ENCODE results near the gene CDC42EP5. TPM values are rescaled to one million over a fixed set of nuclear protein-coding genes. Genes with fewer than 3 reads are reported as not detected.

CDC42EP5 gene
- polyA plus RNA-seq, 1 of the 3 experiments (the other 2 are of a cell fraction), result 13.5 TPM

DNA sequence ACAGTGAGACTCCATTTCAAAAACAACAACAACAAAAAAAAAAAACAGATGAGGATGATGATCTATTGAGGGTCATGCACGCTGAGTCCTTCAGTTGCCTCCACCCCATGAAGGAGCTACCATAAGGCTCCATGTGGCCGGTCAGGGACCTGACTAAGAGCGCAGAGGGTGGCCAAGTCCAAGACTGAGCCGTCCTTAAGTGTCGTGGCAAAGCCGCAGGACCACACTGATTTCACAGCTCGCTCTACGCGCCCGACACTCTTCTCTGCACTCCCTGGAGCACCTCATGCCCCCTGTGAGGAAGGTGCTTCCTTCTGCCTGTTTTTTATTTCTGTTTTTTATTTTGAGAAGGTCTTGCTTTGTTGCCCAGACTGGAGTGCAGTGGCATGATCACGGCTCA, 45.5 kb downstream of the CDC42EP5 start:
- no peaks in the 10 kb centered on the region for H3K79me2 ChIP-seq (ENCODE audit: insufficient read depth)
- DNase-seq, result no peak
- no peaks in the 10 kb centered on the region for H3K9me2 ChIP-seq
- CTCF ChIA-PET, result interaction anchor here (1.1 kb wide), 1 partner anchor 12 kb away, joined by 6 read pairs; no protein-coding TSS in a partner anchor
- 24% methylated on average over 10 of the region's 11 CpGs for WGBS (ENCODE audit: low lambda C conversion rate)
- peaks cover 77% of the 10 kb centered on the region for H3K27me3 ChIP-seq (ENCODE audit: insufficient read depth)
- peaks cover 0 to 12% of the 10 kb centered on the region in 2 experiments; a peak in 1 of 4 replicates for H3K4me1 ChIP-seq (ENCODE audit: control insufficient read depth in 1 of 2, insufficient read depth in 2 of 2, low read depth in 1 of 2, low read length in 1 of 2)
- no peaks in the 10 kb centered on the region for H3F3A ChIP-seq (replicated peaks; ENCODE audit: insufficient read depth)
- H3K4me2 ChIP-seq, result no peak overlapping the region
- no peak overlapping the region for H3K9ac ChIP-seq
- no peaks in the 10 kb centered on the region for H3K36me3 ChIP-seq (replicated peaks in 1 of 2; ENCODE audit: control insufficient read depth in 1 of 2, insufficient read depth in 2 of 2, low read length in 1 of 2)
- H3K4me3 ChIP-seq (ENCODE audit: low read depth in 2 of 2, low read length in 1 of 2), result no peak overlapping the region
- no peak overlapping the region for H2AFZ ChIP-seq (ENCODE audit: low read depth)
- H3K27ac ChIP-seq (ENCODE audit: low read depth in 2 of 2, low read length in 1 of 2), result no peak overlapping the region
- POLR2A ChIA-PET, result no interaction called here
- TF ChIP-seq JUND (IDR thresholded peaks at IDR 0.05), result no peak
- TF ChIP-seq RXRA (IDR thresholded peaks at IDR 0.05; ENCODE audit: borderline replicate concordance, low read depth), result no peak
- H4K20me1 ChIP-seq (ENCODE audit: insufficient read depth), result no peaks in the 10 kb centered on the region
- H3K9me3 ChIP-seq, result no peaks in the 10 kb centered on the region

DNA sequence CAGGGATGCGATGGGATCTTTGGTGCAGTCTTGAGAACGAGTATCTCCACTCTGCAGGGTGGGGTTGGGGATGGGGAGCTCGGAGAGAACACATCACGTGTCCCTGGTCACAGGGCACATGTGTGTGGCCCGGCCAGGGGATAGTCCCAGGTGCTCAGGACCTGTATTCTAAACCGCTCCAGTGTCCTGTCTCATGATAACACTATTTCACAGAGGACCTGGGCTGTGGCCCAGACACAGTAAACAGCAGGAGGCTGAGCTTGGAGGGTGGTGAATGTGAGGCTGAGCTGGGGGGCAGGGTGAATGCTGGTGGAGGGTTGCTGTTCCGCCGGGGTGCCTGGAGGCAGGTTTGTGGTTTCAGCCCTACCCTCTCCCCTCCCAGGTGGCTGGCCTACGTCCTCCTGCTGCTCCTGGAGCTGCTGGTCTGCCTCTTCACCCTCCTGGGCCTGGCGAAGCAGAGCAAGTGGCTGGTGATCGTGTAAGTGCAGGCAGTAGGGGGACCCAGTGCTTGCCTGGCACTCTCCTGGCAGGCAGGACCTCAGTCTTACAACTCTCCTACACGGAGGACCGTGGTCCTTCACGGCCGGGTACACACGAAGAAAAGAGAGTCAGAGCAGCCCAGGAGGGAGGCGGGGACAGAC, 46.7 kb downstream of the CDC42EP5 start:
- H3K4me1 ChIP-seq (ENCODE audit: control insufficient read depth in 1 of 2, insufficient read depth in 2 of 2, low read depth in 1 of 2, low read length in 1 of 2), result peaks cover 0 to 10% of the 10 kb centered on the region in 2 experiments; a peak in 1 of 4 replicates
- no peaks in the 10 kb centered on the region for H4K20me1 ChIP-seq (ENCODE audit: insufficient read depth)
- 5% methylated on average over 12 of the region's 17 CpGs for WGBS (ENCODE audit: low lambda C conversion rate)
- no peaks in the 10 kb centered on the region for H3K9me2 ChIP-seq
- no peak for DNase-seq
- TF ChIP-seq JUND (IDR thresholded peaks at IDR 0.05) (no peak), MEF2A (IDR thresholded peaks at IDR 0.05; ENCODE audit: borderline replicate concordance, low read depth) (no peak), RCOR1 (IDR thresholded peaks at IDR 0.05; ENCODE audit: low read length) (no peak), RFX5 (IDR thresholded peaks at IDR 0.05; ENCODE audit: low read length) (no peak), RAD21 (IDR thresholded peaks at IDR 0.05; ENCODE audit: low read length) (no peak), SMC3 (IDR thresholded peaks at IDR 0.05; ENCODE audit: low read depth, low read length) (no peak), SIN3A (IDR thresholded peaks at IDR 0.05; ENCODE audit: borderline replicate concordance, low read depth, low read length) (no peak), GATA2 (CRISPR knock-in tag; IDR thresholded peaks at IDR 0.05) (no peak), TEAD4 (IDR thresholded peaks at IDR 0.05; ENCODE audit: borderline replicate concordance, insufficient read depth) (no peak), FOXJ3 (CRISPR knock-in tag; IDR thresholded peaks at IDR 0.05) (no peak), YY1 (IDR thresholded peaks at IDR 0.05; ENCODE audit: low read depth) (no peak), POLR2AphosphoS5 (IDR thresholded peaks at IDR 0.05; ENCODE audit: low read depth, low read length) (no peak), FOSL2 (IDR thresholded peaks at IDR 0.05; ENCODE audit: borderline replicate concordance, low read depth) (no peak)
- TF ChIP-seq, protein P1, sequence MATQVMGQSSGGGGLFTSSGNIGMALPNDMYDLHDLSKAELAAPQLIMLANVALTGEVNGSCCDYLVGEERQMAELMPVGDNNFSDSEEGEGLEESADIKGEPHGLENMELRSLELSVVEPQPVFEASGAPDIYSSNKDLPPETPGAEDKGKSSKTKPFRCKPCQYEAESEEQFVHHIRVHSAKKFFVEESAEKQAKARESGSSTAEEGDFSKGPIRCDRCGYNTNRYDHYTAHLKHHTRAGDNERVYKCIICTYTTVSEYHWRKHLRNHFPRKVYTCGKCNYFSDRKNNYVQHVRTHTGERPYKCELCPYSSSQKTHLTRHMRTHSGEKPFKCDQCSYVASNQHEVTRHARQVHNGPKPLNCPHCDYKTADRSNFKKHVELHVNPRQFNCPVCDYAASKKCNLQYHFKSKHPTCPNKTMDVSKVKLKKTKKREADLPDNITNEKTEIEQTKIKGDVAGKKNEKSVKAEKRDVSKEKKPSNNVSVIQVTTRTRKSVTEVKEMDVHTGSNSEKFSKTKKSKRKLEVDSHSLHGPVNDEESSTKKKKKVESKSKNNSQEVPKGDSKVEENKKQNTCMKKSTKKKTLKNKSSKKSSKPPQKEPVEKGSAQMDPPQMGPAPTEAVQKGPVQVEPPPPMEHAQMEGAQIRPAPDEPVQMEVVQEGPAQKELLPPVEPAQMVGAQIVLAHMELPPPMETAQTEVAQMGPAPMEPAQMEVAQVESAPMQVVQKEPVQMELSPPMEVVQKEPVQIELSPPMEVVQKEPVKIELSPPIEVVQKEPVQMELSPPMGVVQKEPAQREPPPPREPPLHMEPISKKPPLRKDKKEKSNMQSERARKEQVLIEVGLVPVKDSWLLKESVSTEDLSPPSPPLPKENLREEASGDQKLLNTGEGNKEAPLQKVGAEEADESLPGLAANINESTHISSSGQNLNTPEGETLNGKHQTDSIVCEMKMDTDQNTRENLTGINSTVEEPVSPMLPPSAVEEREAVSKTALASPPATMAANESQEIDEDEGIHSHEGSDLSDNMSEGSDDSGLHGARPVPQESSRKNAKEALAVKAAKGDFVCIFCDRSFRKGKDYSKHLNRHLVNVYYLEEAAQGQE (IDR thresholded peaks at IDR 0.05; ENCODE audit: low read depth, low read length), result no peak
- TF ChIP-seq, protein P2, sequence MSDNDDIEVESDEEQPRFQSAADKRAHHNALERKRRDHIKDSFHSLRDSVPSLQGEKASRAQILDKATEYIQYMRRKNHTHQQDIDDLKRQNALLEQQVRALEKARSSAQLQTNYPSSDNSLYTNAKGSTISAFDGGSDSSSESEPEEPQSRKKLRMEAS (IDR thresholded peaks at IDR 0.05; ENCODE audit: low read depth), result no peak
- TF ChIP-seq, protein P3, sequence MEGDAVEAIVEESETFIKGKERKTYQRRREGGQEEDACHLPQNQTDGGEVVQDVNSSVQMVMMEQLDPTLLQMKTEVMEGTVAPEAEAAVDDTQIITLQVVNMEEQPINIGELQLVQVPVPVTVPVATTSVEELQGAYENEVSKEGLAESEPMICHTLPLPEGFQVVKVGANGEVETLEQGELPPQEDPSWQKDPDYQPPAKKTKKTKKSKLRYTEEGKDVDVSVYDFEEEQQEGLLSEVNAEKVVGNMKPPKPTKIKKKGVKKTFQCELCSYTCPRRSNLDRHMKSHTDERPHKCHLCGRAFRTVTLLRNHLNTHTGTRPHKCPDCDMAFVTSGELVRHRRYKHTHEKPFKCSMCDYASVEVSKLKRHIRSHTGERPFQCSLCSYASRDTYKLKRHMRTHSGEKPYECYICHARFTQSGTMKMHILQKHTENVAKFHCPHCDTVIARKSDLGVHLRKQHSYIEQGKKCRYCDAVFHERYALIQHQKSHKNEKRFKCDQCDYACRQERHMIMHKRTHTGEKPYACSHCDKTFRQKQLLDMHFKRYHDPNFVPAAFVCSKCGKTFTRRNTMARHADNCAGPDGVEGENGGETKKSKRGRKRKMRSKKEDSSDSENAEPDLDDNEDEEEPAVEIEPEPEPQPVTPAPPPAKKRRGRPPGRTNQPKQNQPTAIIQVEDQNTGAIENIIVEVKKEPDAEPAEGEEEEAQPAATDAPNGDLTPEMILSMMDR (IDR thresholded peaks at IDR 0.05), result no peak
- TF ChIP-seq, protein P4, sequence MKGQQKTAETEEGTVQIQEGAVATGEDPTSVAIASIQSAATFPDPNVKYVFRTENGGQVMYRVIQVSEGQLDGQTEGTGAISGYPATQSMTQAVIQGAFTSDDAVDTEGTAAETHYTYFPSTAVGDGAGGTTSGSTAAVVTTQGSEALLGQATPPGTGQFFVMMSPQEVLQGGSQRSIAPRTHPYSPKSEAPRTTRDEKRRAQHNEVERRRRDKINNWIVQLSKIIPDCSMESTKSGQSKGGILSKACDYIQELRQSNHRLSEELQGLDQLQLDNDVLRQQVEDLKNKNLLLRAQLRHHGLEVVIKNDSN (IDR thresholded peaks at IDR 0.05; ENCODE audit: borderline replicate concordance, low read depth), result no peak
- TF ChIP-seq, protein P5, sequence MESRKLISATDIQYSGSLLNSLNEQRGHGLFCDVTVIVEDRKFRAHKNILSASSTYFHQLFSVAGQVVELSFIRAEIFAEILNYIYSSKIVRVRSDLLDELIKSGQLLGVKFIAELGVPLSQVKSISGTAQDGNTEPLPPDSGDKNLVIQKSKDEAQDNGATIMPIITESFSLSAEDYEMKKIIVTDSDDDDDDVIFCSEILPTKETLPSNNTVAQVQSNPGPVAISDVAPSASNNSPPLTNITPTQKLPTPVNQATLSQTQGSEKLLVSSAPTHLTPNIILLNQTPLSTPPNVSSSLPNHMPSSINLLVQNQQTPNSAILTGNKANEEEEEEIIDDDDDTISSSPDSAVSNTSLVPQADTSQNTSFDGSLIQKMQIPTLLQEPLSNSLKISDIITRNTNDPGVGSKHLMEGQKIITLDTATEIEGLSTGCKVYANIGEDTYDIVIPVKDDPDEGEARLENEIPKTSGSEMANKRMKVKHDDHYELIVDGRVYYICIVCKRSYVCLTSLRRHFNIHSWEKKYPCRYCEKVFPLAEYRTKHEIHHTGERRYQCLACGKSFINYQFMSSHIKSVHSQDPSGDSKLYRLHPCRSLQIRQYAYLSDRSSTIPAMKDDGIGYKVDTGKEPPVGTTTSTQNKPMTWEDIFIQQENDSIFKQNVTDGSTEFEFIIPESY (IDR thresholded peaks at IDR 0.05; ENCODE audit: borderline replicate concordance, low read depth), result no peak
- peaks cover 89% of the 10 kb centered on the region for H3K27me3 ChIP-seq (ENCODE audit: insufficient read depth)
- no peak overlapping the region for H3K27ac ChIP-seq (ENCODE audit: low read depth in 2 of 2, low read length in 1 of 2)
- H3K9ac ChIP-seq, result no peak overlapping the region
- H3K4me2 ChIP-seq, result no peak overlapping the region
- H2AFZ ChIP-seq (ENCODE audit: low read depth), result no peak overlapping the region
- no peak overlapping the region for H3K4me3 ChIP-seq (ENCODE audit: low read depth in 2 of 2, low read length in 1 of 2)
- H3K9me3 ChIP-seq, result no peaks in the 10 kb centered on the region
- CTCF ChIA-PET, result interaction anchor here (0.7 to 1.5 kb wide), 2 partner anchors 11 to 36 kb away, joined by 3 to 5 read pairs; no protein-coding TSS in a partner anchor
- POLR2A ChIA-PET, result no interaction called here
- no peaks in the 10 kb centered on the region for H3K36me3 ChIP-seq (replicated peaks in 1 of 2; ENCODE audit: control insufficient read depth in 1 of 2, insufficient read depth in 2 of 2, low read length in 1 of 2)
- H3K79me2 ChIP-seq (ENCODE audit: insufficient read depth), result no peaks in the 10 kb centered on the region
- H3F3A ChIP-seq (replicated peaks; ENCODE audit: insufficient read depth), result no peaks in the 10 kb centered on the region
